ENCODE results near the gene MDC1.

The MDC1 gene

DNA sequence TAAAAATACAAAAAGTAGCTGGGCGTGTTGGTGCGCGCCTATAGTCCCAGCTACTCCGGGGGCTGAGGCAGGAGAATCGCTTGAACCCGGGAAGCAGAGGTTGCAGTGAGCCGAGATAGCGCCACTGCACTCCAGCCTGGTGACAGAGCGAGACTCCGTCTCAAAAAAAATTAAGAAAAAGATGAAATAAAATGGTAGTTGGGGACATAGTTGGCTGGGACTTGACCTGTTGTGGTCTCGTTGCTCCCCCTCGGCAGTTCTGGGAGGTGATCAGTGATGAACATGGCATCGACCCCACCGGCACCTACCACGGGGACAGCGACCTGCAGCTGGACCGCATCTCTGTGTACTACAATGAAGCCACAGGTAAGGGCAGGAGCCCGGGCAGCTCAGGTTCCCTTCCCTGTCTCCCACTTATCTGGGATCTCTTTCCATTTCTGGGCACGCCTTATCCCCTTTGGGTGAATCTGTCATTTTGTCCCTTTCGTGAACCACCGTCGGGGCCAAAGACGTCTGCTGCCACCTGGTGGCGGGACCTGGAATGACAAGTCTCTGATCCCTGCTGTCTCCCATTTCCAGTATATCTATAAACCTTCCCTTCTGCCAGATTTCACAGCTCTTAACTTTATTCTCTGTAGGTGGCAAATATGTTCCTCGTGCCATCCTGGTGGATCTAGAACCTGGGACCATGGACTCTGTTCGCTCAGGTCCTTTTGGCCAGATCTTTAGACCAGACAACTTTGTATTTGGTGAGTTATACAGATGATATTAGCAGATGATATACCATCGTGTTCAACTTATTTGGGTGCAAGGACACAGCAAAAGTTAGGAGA lies 5.4 kb upstream of the MDC1 start (continued):
- TF ChIP-seq GLIS2 (tag by site-specific recombination; IDR thresholded peaks at IDR 0.05) = peak; percentile 69
- TF ChIP-seq ZNF561 (tag by site-specific recombination; IDR thresholded peaks at IDR 0.05; ENCODE audit: borderline replicate concordance) = peak; percentile 70; the same call in 1 of the 2 replicates
- TF ChIP-seq ZNF654 (tag by site-specific recombination; IDR thresholded peaks at IDR 0.05; ENCODE audit: low read depth) = peak; percentile 64
- no peak for TF ChIP-seq ZNF510 (tag by site-specific recombination; IDR thresholded peaks at IDR 0.05; ENCODE audit: insufficient replicate concordance)
- 0 out of 2 replicates have a peak, but pooled peaks have one; percentile 62 for TF ChIP-seq ZSCAN30 (tag by site-specific recombination; IDR thresholded peaks at IDR 0.05)
- peak; percentile 55; the same call in 1 of the 2 replicates for TF ChIP-seq ZFP37 (tag by site-specific recombination; IDR thresholded peaks at IDR 0.05)
- no peak for TF ChIP-seq ZNF776 (tag by site-specific recombination; IDR thresholded peaks at IDR 0.05; ENCODE audit: borderline replicate concordance)
- peak; percentile 69; the same call in 1 of the 2 replicates for TF ChIP-seq ZNF184 (tag by site-specific recombination; IDR thresholded peaks at IDR 0.05)
- TF ChIP-seq KLF1 (tag by site-specific recombination; IDR thresholded peaks at IDR 0.05) = peak; percentile 36
- no peak for TF ChIP-seq ZNF670 (tag by site-specific recombination; IDR thresholded peaks at IDR 0.05; ENCODE audit: low read depth)
- no peak for TF ChIP-seq ZNF830 (tag by site-specific recombination; IDR thresholded peaks at IDR 0.05; ENCODE audit: low read depth)
- peak; percentile 50 for TF ChIP-seq ZNF324 (tag by site-specific recombination; IDR thresholded peaks at IDR 0.05)
- no peak for TF ChIP-seq YY2 (tag by site-specific recombination; IDR thresholded peaks at IDR 0.05)
- peak; percentile 78 for TF ChIP-seq ZEB2 (tag by site-specific recombination; IDR thresholded peaks at IDR 0.05)
- TF ChIP-seq, protein P1, sequence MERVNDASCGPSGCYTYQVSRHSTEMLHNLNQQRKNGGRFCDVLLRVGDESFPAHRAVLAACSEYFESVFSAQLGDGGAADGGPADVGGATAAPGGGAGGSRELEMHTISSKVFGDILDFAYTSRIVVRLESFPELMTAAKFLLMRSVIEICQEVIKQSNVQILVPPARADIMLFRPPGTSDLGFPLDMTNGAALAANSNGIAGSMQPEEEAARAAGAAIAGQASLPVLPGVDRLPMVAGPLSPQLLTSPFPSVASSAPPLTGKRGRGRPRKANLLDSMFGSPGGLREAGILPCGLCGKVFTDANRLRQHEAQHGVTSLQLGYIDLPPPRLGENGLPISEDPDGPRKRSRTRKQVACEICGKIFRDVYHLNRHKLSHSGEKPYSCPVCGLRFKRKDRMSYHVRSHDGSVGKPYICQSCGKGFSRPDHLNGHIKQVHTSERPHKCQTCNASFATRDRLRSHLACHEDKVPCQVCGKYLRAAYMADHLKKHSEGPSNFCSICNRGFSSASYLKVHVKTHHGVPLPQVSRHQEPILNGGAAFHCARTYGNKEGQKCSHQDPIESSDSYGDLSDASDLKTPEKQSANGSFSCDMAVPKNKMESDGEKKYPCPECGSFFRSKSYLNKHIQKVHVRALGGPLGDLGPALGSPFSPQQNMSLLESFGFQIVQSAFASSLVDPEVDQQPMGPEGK (tag by site-specific recombination; IDR thresholded peaks at IDR 0.05) = peak; percentile 66
- TF ChIP-seq IKZF3 (tag by site-specific recombination; IDR thresholded peaks at IDR 0.05) = peak; percentile 85
- TF ChIP-seq ZNF2 (tag by site-specific recombination; IDR thresholded peaks at IDR 0.05) = 0 out of 2 replicates have a peak, but pooled peaks have one; percentile 45
- TF ChIP-seq HOXC10 (CRISPR knock-in tag; IDR thresholded peaks at IDR 0.05) = no peak
- TF ChIP-seq, protein P2, sequence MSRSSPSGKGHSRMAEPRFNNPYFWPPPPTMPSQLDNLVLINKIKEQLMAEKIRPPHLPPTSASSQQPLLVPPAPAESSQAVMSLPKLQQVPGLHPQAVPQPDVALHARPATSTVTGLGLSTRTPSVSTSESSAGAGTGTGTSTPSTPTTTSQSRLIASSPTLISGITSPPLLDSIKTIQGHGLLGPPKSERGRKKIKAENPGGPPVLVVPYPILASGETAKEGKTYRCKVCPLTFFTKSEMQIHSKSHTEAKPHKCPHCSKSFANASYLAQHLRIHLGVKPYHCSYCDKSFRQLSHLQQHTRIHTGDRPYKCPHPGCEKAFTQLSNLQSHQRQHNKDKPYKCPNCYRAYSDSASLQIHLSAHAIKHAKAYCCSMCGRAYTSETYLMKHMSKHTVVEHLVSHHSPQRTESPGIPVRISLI (tag by site-specific recombination; IDR thresholded peaks at IDR 0.05) = no peak
- TF ChIP-seq ZBTB7A (tag by site-specific recombination; IDR thresholded peaks at IDR 0.05; ENCODE audit: low read depth) = no peak; the same call in 1 of the 2 replicates
- TF ChIP-seq ZNF843 (tag by site-specific recombination; IDR thresholded peaks at IDR 0.05) = 0 out of 2 replicates have a peak, but pooled peaks have one; percentile 26
- TF ChIP-seq, protein P3, sequence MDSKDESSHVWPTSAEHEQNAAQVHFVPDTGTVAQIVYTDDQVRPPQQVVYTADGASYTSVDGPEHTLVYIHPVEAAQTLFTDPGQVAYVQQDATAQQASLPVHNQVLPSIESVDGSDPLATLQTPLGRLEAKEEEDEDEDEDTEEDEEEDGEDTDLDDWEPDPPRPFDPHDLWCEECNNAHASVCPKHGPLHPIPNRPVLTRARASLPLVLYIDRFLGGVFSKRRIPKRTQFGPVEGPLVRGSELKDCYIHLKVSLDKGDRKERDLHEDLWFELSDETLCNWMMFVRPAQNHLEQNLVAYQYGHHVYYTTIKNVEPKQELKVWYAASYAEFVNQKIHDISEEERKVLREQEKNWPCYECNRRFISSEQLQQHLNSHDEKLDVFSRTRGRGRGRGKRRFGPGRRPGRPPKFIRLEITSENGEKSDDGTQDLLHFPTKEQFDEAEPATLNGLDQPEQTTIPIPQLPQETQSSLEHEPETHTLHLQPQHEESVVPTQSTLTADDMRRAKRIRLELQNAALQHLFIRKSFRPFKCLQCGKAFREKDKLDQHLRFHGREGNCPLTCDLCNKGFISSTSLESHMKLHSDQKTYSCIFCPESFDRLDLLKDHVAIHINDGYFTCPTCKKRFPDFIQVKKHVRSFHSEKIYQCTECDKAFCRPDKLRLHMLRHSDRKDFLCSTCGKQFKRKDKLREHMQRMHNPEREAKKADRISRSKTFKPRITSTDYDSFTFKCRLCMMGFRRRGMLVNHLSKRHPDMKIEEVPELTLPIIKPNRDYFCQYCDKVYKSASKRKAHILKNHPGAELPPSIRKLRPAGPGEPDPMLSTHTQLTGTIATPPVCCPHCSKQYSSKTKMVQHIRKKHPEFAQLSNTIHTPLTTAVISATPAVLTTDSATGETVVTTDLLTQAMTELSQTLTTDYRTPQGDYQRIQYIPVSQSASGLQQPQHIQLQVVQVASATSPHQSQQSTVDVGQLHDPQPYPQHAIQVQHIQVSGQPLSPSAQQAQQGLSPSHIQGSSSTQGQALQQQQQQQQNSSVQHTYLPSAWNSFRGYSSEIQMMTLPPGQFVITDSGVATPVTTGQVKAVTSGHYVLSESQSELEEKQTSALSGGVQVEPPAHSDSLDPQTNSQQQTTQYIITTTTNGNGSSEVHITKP (tag by site-specific recombination; IDR thresholded peaks at IDR 0.05) = peak; percentile 51; the same call in 1 of the 2 replicates
- TF ChIP-seq SCRT1 (tag by site-specific recombination; IDR thresholded peaks at IDR 0.05; ENCODE audit: borderline replicate concordance) = peak; percentile 61; the same call in 1 of the 2 replicates
- 0 out of 2 replicates have a peak, but pooled peaks have one; percentile 69 for TF ChIP-seq ZNF660 (tag by site-specific recombination; IDR thresholded peaks at IDR 0.05)
- TF ChIP-seq ZBTB8A (tag by site-specific recombination; IDR thresholded peaks at IDR 0.05) = 0 out of 2 replicates have a peak, but pooled peaks have one; percentile 47
- TF ChIP-seq WT1 (tag by site-specific recombination; IDR thresholded peaks at IDR 0.05) = peak; percentile 45; the same call in 1 of the 2 replicates
- peak; percentile 14; the same call in 1 of the 2 replicates for TF ChIP-seq ZNF10 (tag by site-specific recombination; IDR thresholded peaks at IDR 0.05)
- TF ChIP-seq ZNF677 (tag by site-specific recombination; IDR thresholded peaks at IDR 0.05) = no peak
- TF ChIP-seq KLF8 (tag by site-specific recombination; IDR thresholded peaks at IDR 0.05) = peak; percentile 29
- TF ChIP-seq ZNF366 (tag by site-specific recombination; conservative IDR thresholded peaks at IDR 0.05) = peak; percentile 74
- 0 out of 2 replicates have a peak, but pooled peaks have one; percentile 3 for TF ChIP-seq SP2 (tag by site-specific recombination; IDR thresholded peaks at IDR 0.05)
- peak; percentile 93 for TF ChIP-seq ZBTB17 (tag by site-specific recombination; IDR thresholded peaks at IDR 0.05)
- peak; percentile 62 for TF ChIP-seq ZNF600 (tag by site-specific recombination; IDR thresholded peaks at IDR 0.05)
- peak; percentile 49; the same call in 1 of the 2 replicates for TF ChIP-seq MZF1 (tag by site-specific recombination; IDR thresholded peaks at IDR 0.05; ENCODE audit: borderline replicate concordance)
